Stimulated activated CD8-positive, alpha-beta memory T cell treated with anti-CD3 and anti-CD28 coated beads, Interleukin-7, amount 100 ng/mL, for 1 hour (primary cell): Measurements from ENCODE around the gene GNPDA2.
"Not testable (repeated sequence)": the region's sequence is repeated elsewhere in the genome, so short reads cannot be mapped to it uniquely, and the experiment has no call there.

ENCODE experiments used
- DNase-seq, 2 donors: peaks; one replicate each; pipeline ENCODE4 v3.0.0-alpha.2; 2020; ENCODE audit warnings: low read depth in 2 of 2

Gene GNPDA2

DNA sequence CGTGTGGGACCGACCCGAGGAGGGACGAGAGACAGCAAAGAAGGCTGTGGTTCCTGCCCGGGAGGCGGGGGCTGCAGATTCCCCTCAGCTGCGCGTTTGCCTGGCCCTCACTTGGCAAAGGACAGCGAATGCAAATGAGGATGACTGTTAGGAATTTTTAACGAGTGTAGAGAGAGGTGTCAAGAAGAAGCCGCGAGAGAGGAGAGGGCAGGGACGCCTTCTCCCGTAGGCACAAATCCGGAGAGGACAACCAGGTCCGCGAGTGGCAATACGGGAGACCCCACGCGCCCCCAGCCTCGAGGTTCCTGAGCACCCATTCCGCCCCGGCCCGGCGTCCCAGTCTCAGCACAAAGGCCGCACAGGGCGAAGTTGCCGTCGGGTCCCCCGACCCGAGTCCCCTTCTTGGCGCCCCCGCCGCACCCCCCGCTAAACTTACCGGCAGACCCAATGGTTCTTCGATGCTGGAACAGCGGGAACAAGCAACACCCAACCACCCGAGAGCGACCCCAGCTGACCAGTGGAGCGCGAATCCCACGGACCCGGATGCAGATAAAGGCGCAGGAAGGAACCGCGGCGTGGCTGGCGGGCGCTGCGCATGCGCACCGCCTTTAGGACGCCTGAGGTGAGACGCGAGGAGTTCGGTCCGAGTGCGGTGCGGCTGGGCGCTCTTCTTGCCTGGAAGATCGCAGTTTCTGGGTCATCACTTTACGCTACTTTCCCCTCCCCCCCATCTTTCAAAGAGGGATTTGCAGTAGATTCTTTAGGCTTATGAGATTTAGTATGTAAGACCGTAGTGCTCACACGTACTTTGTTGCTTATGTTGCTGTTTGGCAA is at the start of gene GNPDA2:
TSS of gene GNPDA2 (minus strand) at position 519 of the 834 bp plus-strand sequence. CDS start 4,349 bp downstream, outside the sequence.
- peak; percentile 61 for DNase-seq

DNA sequence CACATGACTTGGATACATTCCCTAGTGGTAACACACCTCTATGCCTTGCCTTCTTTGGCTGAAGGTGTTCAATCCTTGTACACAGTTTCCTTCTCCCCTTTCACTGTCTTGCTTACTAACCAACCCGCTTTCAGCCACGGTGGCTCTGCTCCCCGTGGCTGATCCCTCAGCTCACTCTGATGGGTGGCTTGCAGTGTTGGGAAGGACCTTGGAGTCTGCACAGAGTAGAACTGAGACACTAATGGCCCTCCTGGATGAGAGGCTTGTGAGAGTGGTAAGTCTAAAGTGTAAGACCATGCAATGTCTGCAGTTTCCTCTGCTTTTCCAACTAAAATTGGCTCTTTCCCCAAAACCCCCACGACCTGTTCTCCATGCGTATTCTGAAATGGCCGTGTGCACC is 46.0 kb upstream of the GNPDA2 start:
- DNase-seq = no peak

DNA sequence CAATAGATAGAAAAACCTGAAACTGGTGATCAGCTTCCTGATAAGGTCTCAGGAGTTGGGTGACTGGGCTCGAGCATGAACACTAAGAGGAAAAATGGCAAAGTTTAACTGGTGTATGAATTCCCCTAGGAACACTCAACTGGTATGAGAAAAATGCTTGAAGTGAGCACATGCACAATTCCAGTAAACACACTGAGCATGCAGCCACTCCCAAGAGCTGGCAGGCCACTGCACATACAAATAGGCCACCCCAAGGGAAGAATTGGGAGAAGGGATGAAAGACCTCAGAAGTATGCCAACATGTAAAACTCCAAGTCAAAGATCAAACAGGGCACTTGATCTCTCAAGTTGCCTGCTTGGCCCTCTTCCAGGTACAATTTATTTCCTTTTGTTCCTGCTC is 45.4 kb upstream of the GNPDA2 start:
- DNase-seq = no peak

DNA sequence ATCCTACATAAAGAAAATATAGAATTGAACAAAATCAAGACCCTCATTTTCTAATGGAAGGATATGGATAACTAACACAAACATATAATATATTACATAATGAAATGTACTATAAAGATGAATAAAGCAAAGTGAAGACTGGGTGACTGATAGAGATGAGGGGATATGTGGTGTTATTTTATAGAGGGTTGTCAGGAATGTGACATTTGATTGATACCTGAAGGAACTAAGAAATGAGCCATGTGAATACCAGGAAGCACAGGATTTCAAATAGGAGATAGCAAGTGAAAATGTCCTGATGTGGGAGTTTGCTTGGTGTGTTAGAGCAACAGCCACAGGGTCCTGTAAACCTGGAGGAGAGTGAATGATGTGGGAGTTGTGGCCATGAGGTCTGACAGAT is 40.1 kb upstream of the GNPDA2 start:
- DNase-seq = no peak

DNA sequence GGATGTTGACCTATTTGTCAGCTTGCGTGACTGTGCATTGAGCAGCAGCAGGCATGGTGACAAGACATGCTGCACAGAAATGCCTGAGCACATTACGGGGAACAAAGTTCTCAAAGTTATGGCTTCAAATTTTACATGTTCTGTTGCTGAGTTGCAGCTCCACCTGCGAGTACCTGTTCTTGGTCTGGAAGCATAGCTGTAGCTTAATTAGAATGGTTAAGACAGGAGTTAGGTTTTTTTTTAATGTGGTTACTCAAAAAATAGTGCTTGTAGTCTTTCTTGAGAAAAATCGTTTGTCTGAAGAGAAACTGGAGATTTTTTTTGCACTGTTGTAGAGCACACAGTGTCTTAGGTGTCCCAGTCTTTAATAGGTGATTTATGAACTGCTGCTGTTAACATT is 38.8 kb upstream of the GNPDA2 start:
- DNase-seq = no peak

DNA sequence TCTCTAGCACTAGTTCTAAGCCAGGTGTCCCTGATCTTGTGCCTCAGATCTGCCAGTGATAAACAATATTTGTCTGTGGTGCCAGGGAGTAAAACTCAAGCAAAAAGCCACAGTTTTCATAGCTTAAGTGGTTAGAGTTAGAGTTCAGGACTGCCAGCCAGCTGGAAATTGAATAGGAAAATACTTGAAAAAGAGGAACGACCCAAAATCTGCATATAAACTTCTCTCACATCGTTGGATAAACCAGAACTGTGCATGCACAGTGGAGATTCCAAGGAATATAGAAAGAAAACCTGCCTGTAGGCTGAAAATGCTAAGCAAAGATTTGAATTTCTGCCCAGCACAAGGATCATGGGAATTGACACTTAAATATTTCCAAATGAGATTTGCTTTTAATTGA is 35.0 kb upstream of the GNPDA2 start:
- DNase-seq = no peak

DNA sequence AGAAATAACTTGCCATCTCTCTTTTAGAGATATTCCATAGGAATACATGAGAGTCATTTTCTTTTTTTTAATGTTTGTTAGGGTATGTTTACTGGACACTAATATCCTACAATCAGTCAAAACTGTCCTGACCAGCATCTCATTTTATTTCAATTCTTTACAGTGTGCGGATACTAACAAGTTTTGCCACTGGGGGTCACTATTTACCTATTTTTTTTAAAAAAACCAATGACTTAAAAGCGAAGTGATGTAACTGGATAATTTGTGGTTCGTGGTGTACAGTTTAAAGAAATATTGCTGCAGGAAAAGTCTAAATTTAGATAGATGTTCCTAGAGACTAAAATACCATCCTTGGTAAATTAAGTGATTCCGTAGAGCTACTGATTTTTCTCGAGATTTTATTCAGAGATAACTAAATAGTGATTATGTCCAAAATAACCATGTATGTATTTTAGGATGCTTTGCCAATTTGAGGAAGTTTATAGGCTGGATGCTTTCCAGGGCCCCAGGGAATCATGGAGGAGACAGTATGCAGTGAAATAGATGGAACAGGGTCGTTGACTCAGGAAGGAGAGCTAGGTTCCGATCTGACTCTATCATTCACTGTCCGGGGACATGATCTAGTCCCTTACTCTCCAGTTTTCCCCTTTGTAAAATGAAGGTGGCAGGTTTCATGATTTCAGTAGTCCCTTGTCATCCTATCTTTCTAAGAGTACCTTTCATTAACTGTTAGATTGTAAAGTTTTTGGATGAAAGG is 34.0 kb upstream of the GNPDA2 start:
- DNase-seq = no peak

DNA sequence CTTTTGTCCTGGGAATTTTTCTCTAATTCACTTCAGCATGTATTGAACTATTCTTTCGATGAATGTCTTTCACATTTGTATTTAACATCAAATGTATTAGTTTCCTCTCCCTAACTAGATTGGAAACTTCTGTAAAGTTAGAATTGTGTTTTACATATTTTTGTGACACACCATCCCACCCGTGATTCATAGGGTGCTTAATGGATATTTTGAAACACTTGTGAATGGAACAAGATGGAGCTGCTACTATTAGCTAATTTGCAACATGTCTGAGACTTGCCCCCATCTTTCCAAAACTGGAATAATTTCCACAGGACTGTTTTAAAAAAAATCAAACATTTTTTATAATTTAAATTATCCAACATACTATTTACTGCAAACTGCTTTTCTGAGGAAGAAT is 30.2 kb upstream of the GNPDA2 start:
- no peak for DNase-seq

DNA sequence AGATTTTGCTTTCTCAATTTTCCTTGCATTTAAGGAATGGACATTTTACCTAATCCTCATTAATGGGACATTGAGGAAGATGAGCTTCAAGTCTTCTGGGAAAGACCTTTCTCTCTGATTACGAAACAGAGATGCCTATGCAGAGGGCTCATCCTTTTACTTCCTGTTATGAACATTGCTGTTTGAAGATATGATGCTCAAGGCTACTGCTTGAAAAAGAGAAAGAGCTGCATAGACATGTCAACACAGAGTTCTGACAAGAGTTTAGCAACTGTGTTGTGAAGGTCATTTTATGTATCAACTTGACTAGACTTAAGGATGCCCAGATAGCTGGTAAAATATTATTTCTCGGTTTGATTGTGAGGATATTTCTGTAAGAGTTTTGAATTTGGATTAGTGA is 13.8 kb upstream of the GNPDA2 start:
- DNase-seq = no peak

DNA sequence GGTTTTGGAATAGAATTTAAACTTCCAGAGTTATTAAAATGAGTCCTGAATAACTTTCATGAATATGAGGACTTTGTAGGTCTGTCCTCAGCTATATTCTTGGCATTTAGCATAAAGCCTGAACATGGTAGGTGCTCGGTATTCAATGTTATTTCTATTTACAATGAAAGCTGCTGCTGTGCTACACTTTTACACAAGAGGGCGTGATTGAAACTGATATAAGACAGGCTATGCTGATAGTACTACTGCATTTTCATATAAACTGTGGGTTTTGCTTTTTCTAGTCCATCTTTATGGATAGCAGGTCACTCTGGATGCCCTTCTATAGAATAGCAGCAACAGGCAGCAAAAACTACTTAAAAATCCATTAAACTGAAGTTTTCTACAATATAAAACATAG is 12.3 kb upstream of the GNPDA2 start:
- no peak for DNase-seq

DNA sequence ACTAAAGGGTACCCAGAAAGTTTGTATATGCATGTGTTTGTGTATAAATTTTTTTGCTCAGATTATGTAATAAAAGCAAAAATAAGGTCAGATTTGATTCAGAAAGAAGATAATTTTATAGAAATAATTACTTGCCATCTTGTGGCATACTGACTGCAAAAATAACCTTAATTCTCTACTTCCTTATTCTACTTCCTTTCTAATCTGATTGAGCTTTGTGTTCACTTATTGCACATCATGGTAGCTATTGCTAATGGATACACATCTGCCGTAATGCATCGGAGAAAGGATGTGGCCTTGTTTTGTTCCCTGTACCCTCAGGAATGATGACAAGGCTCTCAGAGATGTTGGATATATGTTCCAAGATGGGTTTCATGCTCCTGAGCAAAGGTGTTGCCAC is 10.5 kb upstream of the GNPDA2 start:
- no peak for DNase-seq

DNA sequence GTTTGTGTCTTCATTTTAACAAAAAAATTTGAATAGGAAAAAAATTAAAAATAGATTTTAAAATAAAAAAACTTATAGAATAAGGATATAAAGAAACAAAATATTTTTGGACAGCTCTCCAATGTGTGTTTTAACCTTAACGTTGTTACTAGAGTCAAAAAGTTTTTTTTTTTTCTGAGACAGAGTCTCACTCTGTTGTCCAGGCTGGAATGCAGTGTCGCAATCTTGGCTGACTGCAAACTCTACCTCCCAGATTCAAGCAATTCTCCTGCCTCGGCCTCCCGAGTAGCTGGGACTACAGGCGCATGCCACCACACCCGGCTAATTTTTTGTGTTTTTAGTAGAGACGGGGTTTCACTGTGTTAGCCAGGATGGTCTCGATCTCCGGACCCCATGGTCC is 2.3 kb upstream of the GNPDA2 start:
- not testable (repeated sequence) for DNase-seq

DNA sequence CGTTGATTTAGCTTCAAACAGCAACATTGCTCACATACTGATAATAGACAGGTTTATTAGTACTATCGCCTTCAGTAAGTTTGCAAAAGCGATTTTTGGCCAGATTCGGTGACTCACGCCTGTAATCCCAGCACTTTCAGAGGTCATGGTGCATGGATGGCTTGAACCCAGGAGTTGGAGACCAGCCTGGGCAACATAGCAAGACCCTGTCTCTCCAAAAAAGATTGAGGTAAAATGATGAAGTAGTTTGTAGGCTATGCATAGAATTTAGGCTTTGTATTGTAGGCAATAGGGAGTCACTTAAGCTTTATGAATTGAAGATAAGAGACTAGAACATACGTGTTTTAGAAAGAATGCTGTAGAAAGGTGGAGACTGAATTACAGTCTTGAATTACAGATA is 1.1 kb upstream of the GNPDA2 start:
- DNase-seq = no peak

DNA sequence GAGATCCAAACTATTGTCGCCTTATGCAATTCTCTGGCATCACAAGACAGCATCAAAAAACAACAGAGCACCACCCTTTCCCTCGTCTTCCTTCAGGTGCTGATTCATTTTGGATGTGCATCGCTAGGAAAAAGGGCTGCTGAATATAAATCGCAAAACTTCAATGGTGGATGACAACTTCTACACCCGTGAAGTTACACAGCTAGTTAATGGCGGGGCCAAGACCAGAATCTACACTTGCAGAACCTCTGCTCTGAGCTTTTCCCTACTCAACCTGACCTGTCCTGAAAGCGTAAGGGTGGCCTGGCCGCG is 674 bp downstream of the GNPDA2 start:
- DNase-seq = no peak

DNA sequence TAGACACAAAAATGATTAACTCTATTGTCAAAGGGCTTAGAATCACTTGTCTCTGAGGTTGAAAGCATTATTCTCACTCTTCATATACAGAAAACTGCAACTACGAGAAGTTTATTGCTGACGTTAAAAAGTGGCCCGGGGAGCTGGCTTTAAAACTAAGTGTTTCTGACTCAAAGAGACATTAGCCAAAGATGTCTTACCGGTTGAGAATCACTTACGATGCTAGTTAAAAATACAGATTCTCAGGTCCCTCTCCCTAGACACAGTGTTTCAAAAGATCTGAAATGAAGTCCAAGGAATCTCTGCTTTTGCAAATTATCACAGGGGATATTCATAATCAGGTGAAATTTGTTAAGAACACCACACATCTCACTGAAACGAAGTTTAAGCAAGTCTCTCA is 1.2 kb downstream of the GNPDA2 start:
- DNase-seq = no peak

DNA sequence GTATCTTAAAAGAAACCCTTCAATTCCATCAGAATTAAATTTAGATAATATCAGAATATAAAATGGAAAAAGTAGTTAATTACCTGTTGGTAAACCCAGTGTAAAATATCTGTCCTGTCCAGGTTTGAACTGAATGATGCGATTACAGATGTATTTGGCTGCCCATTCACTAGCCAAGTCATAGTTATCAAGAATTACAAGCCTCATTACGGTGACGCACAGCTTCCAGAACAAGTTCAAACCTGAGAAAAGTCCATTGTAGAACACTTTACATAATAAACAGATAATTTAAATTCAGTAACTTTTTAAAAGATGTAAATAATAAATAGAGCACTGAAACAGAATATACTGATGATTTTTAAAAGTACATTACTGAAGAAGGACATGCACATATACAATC is 4.4 kb downstream of the GNPDA2 start:
- DNase-seq = no peak

DNA sequence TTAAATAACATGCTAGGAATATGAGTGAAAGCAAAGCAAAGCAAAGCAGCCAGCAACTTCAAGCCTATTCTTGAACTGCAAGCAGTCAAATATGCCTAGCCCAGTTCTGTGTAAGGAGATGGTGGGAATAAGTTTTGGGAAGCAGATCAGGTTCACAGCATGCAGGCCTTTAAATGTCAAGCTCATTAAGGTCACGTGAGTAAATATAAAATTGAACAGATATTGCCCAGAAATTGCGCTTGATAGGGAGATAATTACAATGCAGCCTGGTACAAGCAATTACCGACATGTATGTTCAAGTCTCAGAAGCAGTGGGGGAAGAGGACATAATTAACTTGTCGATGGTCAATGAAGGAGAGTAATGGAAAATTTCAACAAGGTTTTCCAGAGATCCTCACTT is 6.0 kb downstream of the GNPDA2 start:
- no peak for DNase-seq

DNA sequence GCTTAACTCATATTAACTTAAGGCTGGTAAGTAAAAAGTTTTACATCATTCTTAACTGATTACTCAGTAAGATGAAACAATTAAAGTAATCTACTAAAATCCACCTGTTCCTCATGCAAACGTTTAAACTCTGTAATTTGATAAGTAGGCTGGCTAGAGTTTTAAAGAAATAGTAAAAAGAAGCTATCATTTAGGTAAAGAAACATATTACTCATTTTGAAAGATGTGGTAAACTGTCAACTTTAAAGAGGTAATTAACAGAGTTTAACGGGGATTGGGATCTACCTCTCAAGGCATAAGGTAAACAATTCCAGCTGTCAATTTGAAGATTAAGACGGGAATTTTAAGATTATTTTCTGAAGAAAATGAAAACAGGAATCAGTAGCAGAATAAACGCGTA is 9.8 kb downstream of the GNPDA2 start:
- no peak for DNase-seq

DNA sequence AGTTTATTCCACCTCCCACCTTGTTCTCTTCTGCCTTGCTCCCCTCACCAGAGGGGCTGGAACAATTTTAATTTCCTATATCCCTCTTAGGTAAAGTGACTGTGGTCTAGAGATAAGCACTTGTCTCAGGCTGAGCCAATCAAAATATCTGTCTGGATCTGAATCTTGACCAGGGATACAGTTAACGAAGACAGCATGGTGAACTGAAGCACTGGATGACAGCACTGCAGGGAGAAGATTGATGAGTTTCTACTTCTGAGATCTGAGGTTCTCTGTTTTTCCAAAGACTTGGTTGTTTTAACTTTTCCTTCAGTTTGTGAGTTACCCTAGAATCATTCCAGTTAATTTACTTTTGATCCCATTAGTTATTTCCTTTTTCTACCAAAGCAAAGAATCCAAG is 13.2 kb downstream of the GNPDA2 start:
- DNase-seq = no peak

DNA sequence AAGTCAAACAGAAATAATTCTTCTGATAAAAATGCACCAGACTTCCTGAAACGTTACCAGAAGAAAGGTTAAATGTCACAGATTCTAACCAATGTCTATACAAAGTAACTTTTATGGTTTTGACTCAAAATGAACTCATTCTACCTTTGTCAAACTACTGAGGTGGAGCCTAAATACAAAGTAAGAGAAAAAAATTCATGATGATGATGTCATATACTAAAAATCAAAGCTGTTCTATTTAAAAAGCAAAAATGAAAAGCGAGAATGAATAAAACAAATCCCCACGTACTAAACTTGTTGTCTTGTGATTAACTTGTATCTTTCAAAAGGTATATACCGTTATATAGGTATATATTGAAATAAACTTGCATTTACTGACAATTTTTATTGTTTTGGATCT is 21.7 kb downstream of the GNPDA2 start:
- DNase-seq = no peak

DNA sequence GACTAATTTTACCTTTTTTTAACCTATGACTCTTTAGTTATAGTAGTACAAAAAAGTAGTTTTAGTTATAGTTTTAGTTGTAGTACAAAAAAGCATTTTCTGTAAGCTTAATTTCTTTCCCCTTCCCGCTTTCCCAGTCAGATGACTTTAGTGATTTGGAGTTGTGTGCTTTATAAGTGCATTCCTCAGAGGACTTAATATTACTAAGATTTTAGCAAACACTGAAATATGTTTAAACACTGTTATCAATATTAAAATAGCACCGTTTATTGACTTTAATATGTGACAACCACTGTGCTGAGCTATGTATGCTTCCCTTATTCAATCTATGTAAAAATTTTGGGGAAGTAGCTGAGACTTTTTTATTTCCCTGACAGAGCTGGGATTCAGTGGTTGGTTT is 25.3 kb downstream of the GNPDA2 start:
- DNase-seq = no peak

DNA sequence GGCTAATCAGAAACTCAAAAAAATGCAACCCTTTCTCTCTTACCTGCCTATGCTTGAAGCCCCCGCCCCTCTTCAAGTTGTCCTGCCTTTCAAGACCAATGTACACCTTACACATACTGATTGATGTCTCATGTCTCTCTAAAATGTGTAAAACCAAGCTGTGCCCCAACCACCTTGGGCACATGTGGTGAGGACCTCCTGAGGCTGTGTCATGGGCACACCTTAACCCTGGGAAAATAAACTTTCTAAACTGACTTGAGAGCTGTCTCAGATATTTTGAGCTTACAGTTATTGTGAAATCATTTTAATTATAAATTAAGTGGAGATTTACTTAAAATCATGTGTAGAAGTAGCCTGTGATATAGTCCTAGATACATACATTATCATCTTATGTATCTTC is 25.9 kb downstream of the GNPDA2 start:
- DNase-seq = no peak

DNA sequence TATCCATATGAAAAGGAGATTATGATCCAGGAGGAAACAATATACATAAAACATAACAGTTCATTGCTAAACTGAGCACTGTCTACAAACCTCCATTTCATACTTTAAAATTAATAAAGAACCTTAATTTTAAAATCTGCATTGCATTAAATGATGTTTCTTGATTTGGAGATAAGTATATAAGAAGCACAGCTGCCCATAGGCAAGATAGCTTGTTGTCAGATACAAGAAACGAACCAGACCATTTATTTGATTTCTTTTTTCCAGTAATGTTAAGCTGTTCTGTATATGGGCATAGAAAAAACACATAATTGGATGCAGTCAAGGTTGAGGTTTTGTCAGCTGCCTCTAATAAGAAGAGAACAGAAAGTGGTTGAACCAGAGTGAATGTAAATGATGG is 41.7 kb downstream of the GNPDA2 start:
- DNase-seq = no peak

DNA sequence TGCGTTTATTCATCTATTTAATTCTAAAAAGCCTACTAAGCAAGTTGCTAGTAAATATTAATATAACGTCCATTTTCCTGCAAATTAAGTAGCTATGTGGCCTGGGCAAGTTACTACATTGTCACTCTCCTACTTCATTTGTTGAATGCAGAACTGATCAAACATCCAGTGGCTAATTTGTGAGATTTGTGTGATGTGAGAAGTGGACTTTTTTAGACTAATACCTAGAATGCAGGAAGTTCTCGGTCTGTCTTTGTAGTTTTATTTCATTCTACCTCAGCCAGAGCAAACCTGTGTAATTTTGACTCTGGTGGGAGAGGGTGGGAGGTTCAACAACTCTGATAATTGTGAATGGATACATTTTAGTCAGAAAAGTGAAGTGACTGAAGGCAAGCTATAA is 47.3 kb downstream of the GNPDA2 start:
- no peak for DNase-seq
